Endothelial cell (in vitro differentiated cells): ENCODE results near the gene ZNF423. TPM values are rescaled to one million over a fixed set of nuclear protein-coding genes. Genes with fewer than 3 reads are reported as not detected.

Experiments used
- DNase-seq: peaks from one replicate; pipeline ENCODE4 v3.0.0; 2021; ENCODE audit warnings: low spot score
- H3K27ac Mint-ChIP-seq: one replicate; pipeline ENCODE4 v1.8.0; 2021; ENCODE audit warnings: mixed read lengths, inconsistent platforms; ENCODE audit not compliant: unreplicated experiment
- H3K27me3 Mint-ChIP-seq: one replicate; pipeline ENCODE4 v1.8.0; 2021; ENCODE audit warnings: mild to moderate bottlenecking, moderate library complexity, mixed read lengths, inconsistent platforms; ENCODE audit not compliant: unreplicated experiment
- H3K36me3 Mint-ChIP-seq: one replicate; pipeline ENCODE4 v1.8.0; 2021; ENCODE audit warnings: mild to moderate bottlenecking, low read depth, mixed read lengths, inconsistent platforms; ENCODE audit not compliant: unreplicated experiment
- H3K4me1 Mint-ChIP-seq: one replicate; pipeline ENCODE4 v1.8.0; 2021; ENCODE audit warnings: mild to moderate bottlenecking, mixed read lengths, inconsistent platforms; ENCODE audit not compliant: unreplicated experiment
- H3K4me3 Mint-ChIP-seq: one replicate; pipeline ENCODE4 v1.8.0; 2021; ENCODE audit warnings: mild to moderate bottlenecking, mixed read lengths, inconsistent platforms; ENCODE audit not compliant: unreplicated experiment
- H3K9me3 Mint-ChIP-seq: one replicate; pipeline ENCODE4 v1.8.0; 2021; ENCODE audit warnings: mixed read lengths, inconsistent platforms; ENCODE audit not compliant: unreplicated experiment
- CTCF ChIP-seq: fragments of 200-600 bp; sonication (generic); IDR thresholded peaks from one replicate; pipeline ENCODE4 v1.5.0; 2021; ENCODE audit warnings: antibody characterized with exemption; ENCODE audit not compliant: unreplicated experiment
- total RNA-seq: library from RNA; stranded (reverse); fragmentation: NEBNext Ultra II Directional; extraction: Animal tissue kit (Norgen Biotek cat#: 25700); gene quantifications from one replicate; pipeline ENCODE4 v1.2.1, GENCODE V29; 2021; ENCODE audit not compliant: unreplicated experiment

Gene ZNF423
- total RNA-seq, 1 donor from 2014 or later, result 44.8 TPM

- no peak overlapping the region for H3K27ac Mint-ChIP-seq
- no peak overlapping the region for H3K4me3 Mint-ChIP-seq
- peaks cover 7% of the 10 kb centered on the region for H3K4me1 Mint-ChIP-seq
- peaks cover 8% of the 10 kb centered on the region for H3K36me3 Mint-ChIP-seq
- TF ChIP-seq CTCF, result no peak
- DNase-seq, result no peak
- H3K27me3 Mint-ChIP-seq, result peaks cover 12% of the 10 kb centered on the region
- no peaks in the 10 kb centered on the region for H3K9me3 Mint-ChIP-seq
Measured at GRCh38 chr16:49801290-49801689, 54.6 kb downstream of the ZNF423 start.

GRCh38 chr16:49800876-49801275, 55.0 kb downstream of the ZNF423 start:
- Mint-ChIP-seq H3K4me3 (no peak overlapping the region), H3K27me3 (peaks cover 13% of the 10 kb centered on the region), H3K4me1 (peaks cover 7% of the 10 kb centered on the region), H3K36me3 (peaks cover 8% of the 10 kb centered on the region), H3K27ac (no peak overlapping the region), H3K9me3 (no peaks in the 10 kb centered on the region)
- DNase-seq, result no peak
- no peak for TF ChIP-seq CTCF

GRCh38 chr16:49800441-49800840, 55.5 kb downstream of the ZNF423 start:
- no peak overlapping the region for H3K4me3 Mint-ChIP-seq
- peaks cover 8% of the 10 kb centered on the region for H3K36me3 Mint-ChIP-seq
- no peak for DNase-seq
- no peak for TF ChIP-seq CTCF
- peaks cover 13% of the 10 kb centered on the region for H3K27me3 Mint-ChIP-seq
- peaks cover 7% of the 10 kb centered on the region for H3K4me1 Mint-ChIP-seq
- H3K9me3 Mint-ChIP-seq, result no peaks in the 10 kb centered on the region
- no peak overlapping the region for H3K27ac Mint-ChIP-seq

- peaks cover 7% of the 10 kb centered on the region for H3K4me1 Mint-ChIP-seq
- no peak for TF ChIP-seq CTCF
- H3K27me3 Mint-ChIP-seq, result peaks cover 14% of the 10 kb centered on the region
- no peaks in the 10 kb centered on the region for H3K9me3 Mint-ChIP-seq
- H3K4me3 Mint-ChIP-seq, result no peak overlapping the region
- DNase-seq, result no peak
- H3K36me3 Mint-ChIP-seq, result peaks cover 4% of the 10 kb centered on the region
- no peak overlapping the region for H3K27ac Mint-ChIP-seq
Measured at GRCh38 chr16:49799172-49799571, 56.7 kb downstream of the ZNF423 start.

- Mint-ChIP-seq H3K4me1 (peaks cover 8% of the 10 kb centered on the region), H3K27ac (no peak overlapping the region), H3K27me3 (peaks cover 15% of the 10 kb centered on the region), H3K4me3 (no peak overlapping the region), H3K9me3 (no peaks in the 10 kb centered on the region), H3K36me3 (peaks cover 4% of the 10 kb centered on the region)
- TF ChIP-seq CTCF, result no peak
- no peak for DNase-seq
Measured at GRCh38 chr16:49795513-49795912, 60.4 kb downstream of the ZNF423 start.
